H9 (cell line): ENCODE results near the gene KIAA0513. TPM values are rescaled to one million over a fixed set of nuclear protein-coding genes. Genes with fewer than 3 reads are reported as not detected.

Source experiments
- DNase-seq: peaks from one replicate; pipeline ENCODE4 v3.0.0-alpha.2; 2017
- H2AFZ ChIP-seq: one replicate; pipeline ENCODE4 v1.6.1; 2013; ENCODE audit warnings: mild to moderate bottlenecking, low read length, control low read depth, moderate library complexity
- H2AK5ac ChIP-seq: 2 replicates; pipeline ENCODE4 v1.6.1; 2013; ENCODE audit warnings: low read length, control low read depth, mixed read lengths; ENCODE audit not compliant: insufficient read length
- H2BK120ac ChIP-seq: one replicate; pipeline ENCODE4 v1.6.1; 2013; ENCODE audit warnings: low read depth, mild to moderate bottlenecking, low read length, control low read depth, inconsistent platforms; ENCODE audit not compliant: poor library complexity, severe bottlenecking
- H2BK12ac ChIP-seq: 2 replicates; pipeline ENCODE4 v1.6.1; 2013; ENCODE audit warnings: low read length, control low read depth, mixed read lengths, low read depth; ENCODE audit not compliant: insufficient read length
- H2BK15ac ChIP-seq: 2 replicates; pipeline ENCODE4 v1.6.1; 2013; ENCODE audit warnings: low read depth, low read length, control low read depth
- H2BK20ac ChIP-seq: one replicate; pipeline ENCODE4 v1.6.1; 2013; ENCODE audit warnings: low read depth, mild to moderate bottlenecking, low read length, control low read depth, inconsistent platforms; ENCODE audit not compliant: poor library complexity, severe bottlenecking
- H2BK5ac ChIP-seq: 2 replicates; pipeline ENCODE4 v1.6.1; 2013; ENCODE audit warnings: low read length, control low read depth, mixed read lengths; ENCODE audit not compliant: insufficient read length
- H3K14ac ChIP-seq: 2 replicates; pipeline ENCODE4 v1.6.1; 2013; ENCODE audit warnings: low read length, control low read depth; ENCODE audit not compliant: insufficient read depth
- H3K18ac ChIP-seq: 2 replicates; pipeline ENCODE4 v1.6.1; 2013; ENCODE audit warnings: low read depth, mild to moderate bottlenecking, mixed read lengths, low read length, control low read depth; ENCODE audit not compliant: insufficient read length
- H3K23ac ChIP-seq: 2 replicates; pipeline ENCODE4 v1.6.1; 2013; ENCODE audit warnings: low read length, control low read depth, mixed read lengths, low read depth; ENCODE audit not compliant: insufficient read length
- H3K23me2 ChIP-seq: 2 replicates; pipeline ENCODE4 v1.6.1; 2013; ENCODE audit warnings: low read depth, mild to moderate bottlenecking, mixed read lengths, low read length, control low read depth; ENCODE audit not compliant: insufficient read length, poor library complexity, severe bottlenecking
- H3K27ac ChIP-seq: 2 replicates; pipeline ENCODE4 v1.5.1; 2013; ENCODE audit warnings: low read length, control low read depth, mixed read lengths, low read depth; ENCODE audit not compliant: insufficient read length
- H3K27me3 ChIP-seq: 2 replicates; pipeline ENCODE4 v1.6.1; 2013; ENCODE audit warnings: low read length, control low read depth, inconsistent platforms; ENCODE audit not compliant: insufficient read depth
- H3K4ac ChIP-seq: 2 replicates; pipeline ENCODE4 v1.6.1; 2013; ENCODE audit warnings: low read depth, mild to moderate bottlenecking, control low read depth, inconsistent platforms, low read length, moderate library complexity
- H3K4me1 ChIP-seq: 2 replicates; pipeline ENCODE4 v1.6.1; 2013; ENCODE audit warnings: low read length, control low read depth, inconsistent platforms; ENCODE audit not compliant: insufficient read depth
- H3K4me2 ChIP-seq: 2 replicates; pipeline ENCODE4 v1.6.1; 2013; ENCODE audit warnings: low read length, control low read depth, mixed read lengths; ENCODE audit not compliant: insufficient read length, insufficient read depth
- H3K56ac ChIP-seq: 2 replicates; pipeline ENCODE4 v1.6.1; 2013; ENCODE audit warnings: low read depth, mild to moderate bottlenecking, mixed read lengths, low read length, control low read depth; ENCODE audit not compliant: insufficient read length
- H3K79me1 ChIP-seq: 2 replicates; pipeline ENCODE4 v1.6.1; 2013; ENCODE audit warnings: low read depth, mild to moderate bottlenecking, moderate library complexity, low read length, control low read depth, inconsistent platforms; ENCODE audit not compliant: insufficient read depth, poor library complexity, severe bottlenecking
- H3K79me2 ChIP-seq: 2 replicates; pipeline ENCODE4 v1.6.1; 2013; ENCODE audit warnings: low read length, control low read depth, inconsistent platforms; ENCODE audit not compliant: insufficient read depth
- H3K9ac ChIP-seq: 2 replicates; pipeline ENCODE4 v1.6.1; 2013; ENCODE audit warnings: low read length, control low read depth, mixed read lengths; ENCODE audit not compliant: insufficient read length; ENCODE audit errors: extremely low read depth
- H3K9me3 ChIP-seq: one replicate; pipeline ENCODE4 v1.6.1; 2013; ENCODE audit warnings: low read depth, low read length, inconsistent platforms; ENCODE audit not compliant: control insufficient read depth
- H3T11ph ChIP-seq: one replicate; pipeline ENCODE4 v1.6.1; 2013; ENCODE audit warnings: mild to moderate bottlenecking, low read length, control low read depth, inconsistent platforms
- H4K20me1 ChIP-seq: one replicate; pipeline ENCODE4 v1.6.1; 2013; ENCODE audit not compliant: control insufficient read depth, insufficient read length, insufficient read depth
- H4K5ac ChIP-seq: 2 replicates; pipeline ENCODE4 v1.6.1; 2013; ENCODE audit warnings: low read depth, mild to moderate bottlenecking, mixed read lengths, low read length, control low read depth; ENCODE audit not compliant: insufficient read length
- H4K8ac ChIP-seq: replicated peaks from 2 replicates; pipeline ENCODE4 v1.6.1; 2013; ENCODE audit warnings: low read length, control low read depth, mixed read lengths, low read depth; ENCODE audit not compliant: insufficient read length
- H4K91ac ChIP-seq: 2 replicates; pipeline ENCODE4 v1.6.1; 2013; ENCODE audit warnings: low read depth, mild to moderate bottlenecking, moderate library complexity, mixed read lengths, low read length, control low read depth; ENCODE audit not compliant: insufficient read length
- H3K27ac Mint-ChIP-seq, 3 experiments: 2 replicates in 2 of 3; 3 replicates in 1 of 3; pipeline ENCODE4 v1.8.0; 2020 to 2021; ENCODE audit warnings: mixed read lengths in 3 of 3, mild to moderate bottlenecking in 1 of 3, moderate library complexity in 1 of 3
- H3K27me3 Mint-ChIP-seq: 2 replicates; pipeline ENCODE4 v1.8.0; 2021; ENCODE audit warnings: low read depth, mild to moderate bottlenecking, moderate library complexity, mixed read lengths
- H3K36me3 Mint-ChIP-seq, 3 experiments: 2 replicates in 2 of 3; 3 replicates in 1 of 3; pipeline ENCODE4 v1.8.0; 2020 to 2021; ENCODE audit warnings: low read depth in 3 of 3, mixed read lengths in 3 of 3; ENCODE audit not compliant: insufficient read depth in 1 of 3
- H3K4me1 Mint-ChIP-seq, 2 experiments: 2 replicates each; pipeline ENCODE4 v1.8.0; 2020; ENCODE audit warnings: mixed read lengths in 2 of 2
- H3K4me3 Mint-ChIP-seq, 2 experiments: 2 replicates in 1 of 2; 3 replicates in 1 of 2; pipeline ENCODE4 v1.8.0; 2020 to 2021; ENCODE audit warnings: mild to moderate bottlenecking in 2 of 2, mixed read lengths in 2 of 2, moderate library complexity in 1 of 2
- H3K9me3 Mint-ChIP-seq, 2 experiments: 2 replicates in 1 of 2; 3 replicates in 1 of 2; pipeline ENCODE4 v1.8.0; 2020; ENCODE audit warnings: mild to moderate bottlenecking in 2 of 2, mixed read lengths in 2 of 2, moderate library complexity in 1 of 2
- WGBS: extraction: QIAGEN DNeasy Blood & Tissue Kit; methylation state at CpG from one replicate; pipeline ENCODE4 v1.1.7; 2013; ENCODE audit warnings: missing lambda C conversion rate, low lambda C conversion rate, mixed read lengths; ENCODE audit not compliant: insufficient read length; ENCODE audit errors: extremely low coverage; 5-methylcytosine and 5-hydroxymethylcytosine counted together
- total RNA-seq: library from RNA; stranded (reverse); gene quantifications from 2 replicates; pipeline ENCODE4 v1.2.1, GENCODE V29; 2021
- TF ChIP-seq, protein P1 (sequence below): fragments of 200-600 bp; sonication (generic); conservative IDR thresholded peaks from 3 replicates; pipeline ENCODE4 v1.8.0; 2021; ENCODE audit warnings: antibody characterized with exemption, mild to moderate bottlenecking

Gene KIAA0513
- total RNA-seq, 1 experiment from 2014 or later = 4.7 TPM

- no peak overlapping the region for H3K4me3 Mint-ChIP-seq
- peak overlapping the region in 1 of 3 experiments; percentile 78; a peak in 1 of 7 replicates for H3K27ac Mint-ChIP-seq
- Histone ChIP-seq H2BK12ac (no peak overlapping the region), H4K5ac (no peak overlapping the region), H3K27ac (no peak overlapping the region), H2BK120ac (no peak overlapping the region), H3K14ac (no peak overlapping the region), H3K18ac (no peak overlapping the region), H3K4me1 (no peaks in the 10 kb centered on the region), H4K91ac (no peak overlapping the region), H3T11ph (no peak overlapping the region), H3K79me1 (no peaks in the 10 kb centered on the region), H3K4ac (no peak overlapping the region), H2BK20ac (no peak overlapping the region), H2AFZ (no peak overlapping the region), H2AK5ac (no peak overlapping the region), H4K8ac (no peak overlapping the region), H3K23me2 (no peaks in the 10 kb centered on the region), H3K9me3 (no peaks in the 10 kb centered on the region), H4K20me1 (no peaks in the 10 kb centered on the region), H3K9ac (no peak overlapping the region), H3K23ac (no peak overlapping the region), H2BK5ac (no peak overlapping the region), H2BK15ac (no peak overlapping the region), H3K56ac (no peak overlapping the region), H3K27me3 (peaks cover 3% of the 10 kb centered on the region; the same call in 1 of the 2 replicates), H3K4me2 (no peak overlapping the region), H3K79me2 (no peaks in the 10 kb centered on the region)
- DNase-seq = no peak
- peaks cover 64% of the 10 kb centered on the region for H3K27me3 Mint-ChIP-seq
- TF ChIP-seq, protein P1, sequence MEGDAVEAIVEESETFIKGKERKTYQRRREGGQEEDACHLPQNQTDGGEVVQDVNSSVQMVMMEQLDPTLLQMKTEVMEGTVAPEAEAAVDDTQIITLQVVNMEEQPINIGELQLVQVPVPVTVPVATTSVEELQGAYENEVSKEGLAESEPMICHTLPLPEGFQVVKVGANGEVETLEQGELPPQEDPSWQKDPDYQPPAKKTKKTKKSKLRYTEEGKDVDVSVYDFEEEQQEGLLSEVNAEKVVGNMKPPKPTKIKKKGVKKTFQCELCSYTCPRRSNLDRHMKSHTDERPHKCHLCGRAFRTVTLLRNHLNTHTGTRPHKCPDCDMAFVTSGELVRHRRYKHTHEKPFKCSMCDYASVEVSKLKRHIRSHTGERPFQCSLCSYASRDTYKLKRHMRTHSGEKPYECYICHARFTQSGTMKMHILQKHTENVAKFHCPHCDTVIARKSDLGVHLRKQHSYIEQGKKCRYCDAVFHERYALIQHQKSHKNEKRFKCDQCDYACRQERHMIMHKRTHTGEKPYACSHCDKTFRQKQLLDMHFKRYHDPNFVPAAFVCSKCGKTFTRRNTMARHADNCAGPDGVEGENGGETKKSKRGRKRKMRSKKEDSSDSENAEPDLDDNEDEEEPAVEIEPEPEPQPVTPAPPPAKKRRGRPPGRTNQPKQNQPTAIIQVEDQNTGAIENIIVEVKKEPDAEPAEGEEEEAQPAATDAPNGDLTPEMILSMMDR = no peak
- WGBS = no CpG with 5 or more reads among the region's 13 CpGs
- H3K9me3 Mint-ChIP-seq = no peaks in the 10 kb centered on the region
- peaks cover 14 to 20% of the 10 kb centered on the region in 2 experiments for H3K4me1 Mint-ChIP-seq
- H3K36me3 Mint-ChIP-seq = no peaks in the 10 kb centered on the region; a peak in 1 of 7 replicates
These were observed 62.6 kb downstream of the KIAA0513 start for GRCh38 chr16:85090181-85090580.
